Stomach (tissue), 4 donors: ENCODE results near the gene TAPBP.

Source experiments
- POLR2A ChIP-seq, 4 donors: fragments of 450-650 bp; IDR thresholded peaks; one replicate each; pipeline ENCODE4 v1.6.1; 2016; ENCODE audit warnings: antibody characterized with exemption in 4 of 4, control low read depth in 2 of 4, mild to moderate bottlenecking in 1 of 4, moderate library complexity in 1 of 4
- TF ChIP-seq, protein P1 (sequence below), 7 experiments: fragments of 450-650 bp in 4 of 7; fragments of 200-600 bp in 3 of 7; sonication (generic) in 3 of 7; IDR thresholded peaks; one replicate each; pipeline ENCODE4 v1.5.1; 2016 to 2019; ENCODE audit warnings: antibody characterized with exemption in 7 of 7, control low read depth in 2 of 7, mild to moderate bottlenecking in 1 of 7

DNA sequence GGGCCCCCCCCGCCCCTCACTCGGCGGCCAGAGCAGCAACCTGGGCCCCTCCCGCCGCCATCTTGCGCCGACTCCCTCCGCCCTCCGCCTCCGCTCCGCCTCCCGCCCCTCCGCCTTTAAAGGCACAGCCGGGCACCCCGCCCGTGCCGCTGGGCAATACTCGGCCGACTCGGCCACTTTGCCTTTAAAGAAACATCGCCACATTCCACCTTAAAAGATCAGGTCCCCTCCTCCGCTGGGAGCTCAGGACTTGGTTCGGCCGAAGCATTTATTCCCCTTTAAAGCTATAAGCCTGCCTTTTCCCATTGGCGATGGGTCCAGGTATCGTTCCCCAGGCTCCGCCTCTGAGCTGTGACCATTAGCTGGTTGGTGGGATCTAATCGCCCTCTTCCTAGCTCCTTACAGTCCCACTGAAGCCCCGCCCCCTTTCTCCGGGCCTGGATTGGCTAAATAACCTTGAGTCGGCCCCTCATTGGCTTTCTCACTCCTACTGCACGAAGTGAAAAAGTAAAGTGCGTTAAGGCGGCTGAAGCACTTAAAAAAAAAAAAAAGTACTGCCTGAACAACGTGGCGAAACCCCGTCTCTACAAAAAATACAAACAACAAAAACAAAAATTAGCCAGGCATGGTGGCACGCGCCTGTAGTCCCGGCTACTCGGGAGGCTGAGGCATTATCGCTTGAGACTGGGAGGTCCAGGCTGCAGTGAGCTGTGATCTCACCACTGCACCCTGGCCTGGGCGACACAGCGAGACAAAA, 4.0 kb upstream of the TAPBP start, which contains the start of gene ZBTB22:
- TF ChIP-seq, protein P1, sequence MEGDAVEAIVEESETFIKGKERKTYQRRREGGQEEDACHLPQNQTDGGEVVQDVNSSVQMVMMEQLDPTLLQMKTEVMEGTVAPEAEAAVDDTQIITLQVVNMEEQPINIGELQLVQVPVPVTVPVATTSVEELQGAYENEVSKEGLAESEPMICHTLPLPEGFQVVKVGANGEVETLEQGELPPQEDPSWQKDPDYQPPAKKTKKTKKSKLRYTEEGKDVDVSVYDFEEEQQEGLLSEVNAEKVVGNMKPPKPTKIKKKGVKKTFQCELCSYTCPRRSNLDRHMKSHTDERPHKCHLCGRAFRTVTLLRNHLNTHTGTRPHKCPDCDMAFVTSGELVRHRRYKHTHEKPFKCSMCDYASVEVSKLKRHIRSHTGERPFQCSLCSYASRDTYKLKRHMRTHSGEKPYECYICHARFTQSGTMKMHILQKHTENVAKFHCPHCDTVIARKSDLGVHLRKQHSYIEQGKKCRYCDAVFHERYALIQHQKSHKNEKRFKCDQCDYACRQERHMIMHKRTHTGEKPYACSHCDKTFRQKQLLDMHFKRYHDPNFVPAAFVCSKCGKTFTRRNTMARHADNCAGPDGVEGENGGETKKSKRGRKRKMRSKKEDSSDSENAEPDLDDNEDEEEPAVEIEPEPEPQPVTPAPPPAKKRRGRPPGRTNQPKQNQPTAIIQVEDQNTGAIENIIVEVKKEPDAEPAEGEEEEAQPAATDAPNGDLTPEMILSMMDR (IDR thresholded peaks at IDR 0.05), result no peak
- no peak for TF ChIP-seq POLR2A (IDR thresholded peaks at IDR 0.05)
